ENCODE results near the gene PLXNA4. TPM values are rescaled to one million over a fixed set of nuclear protein-coding genes. Genes with fewer than 3 reads are reported as not detected.

Gene PLXNA4
- total RNA-seq, 1 donor from 2014 or later, result 103 TPM

DNA sequence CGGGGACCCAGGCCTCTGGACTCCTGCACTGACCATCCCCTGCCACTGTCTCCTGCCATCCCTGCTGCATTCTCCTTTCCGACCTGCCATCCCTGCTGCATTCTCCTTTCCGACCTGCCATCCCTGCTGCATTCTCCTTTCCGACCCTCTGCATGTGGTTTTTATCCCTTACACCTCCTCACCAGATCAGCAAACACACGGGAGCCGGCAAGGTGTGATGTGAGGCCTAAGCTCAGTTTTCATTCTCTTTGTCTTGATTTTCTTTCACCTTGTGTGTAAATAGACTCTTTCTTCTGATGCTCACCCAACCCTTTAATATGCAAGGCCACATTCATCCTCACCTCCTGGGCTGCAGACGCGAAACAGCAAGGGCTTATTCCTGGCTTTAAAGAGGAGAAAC, 11.4 kb downstream of the PLXNA4 start:
- no peak for DNase-seq

DNA sequence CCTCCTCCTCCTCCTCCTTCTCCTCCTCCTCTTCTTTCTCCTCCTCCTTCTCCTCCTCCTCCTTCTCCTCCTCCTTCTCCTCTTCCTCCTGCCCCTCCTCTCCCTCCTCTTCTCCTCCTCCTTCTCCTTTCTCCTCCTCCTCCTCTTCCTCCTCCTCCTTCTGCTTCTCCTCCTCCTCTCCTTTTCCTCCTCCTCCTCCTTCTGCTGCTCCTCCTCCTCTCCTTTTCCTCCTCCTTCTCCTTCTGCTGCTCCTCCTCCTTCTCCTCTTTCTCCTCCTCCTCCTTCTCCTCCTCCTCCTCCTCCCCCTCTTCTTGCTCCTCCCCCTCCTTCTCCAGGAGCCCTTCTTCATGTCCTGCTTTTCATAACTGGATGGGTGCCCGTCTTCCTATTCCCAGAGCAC, 12.2 kb downstream of the PLXNA4 start:
- no peak for DNase-seq

GRCh38 chr7:132562690-132563089, 13.6 kb downstream of the PLXNA4 start:
- DNase-seq, result no peak

- no peak for DNase-seq
Observed at GRCh38 chr7:132561763-132562162, 14.5 kb downstream of the PLXNA4 start.

- no peak for DNase-seq
Observed at GRCh38 chr7:132560825-132561529, 15.3 kb downstream of the PLXNA4 start.

DNA sequence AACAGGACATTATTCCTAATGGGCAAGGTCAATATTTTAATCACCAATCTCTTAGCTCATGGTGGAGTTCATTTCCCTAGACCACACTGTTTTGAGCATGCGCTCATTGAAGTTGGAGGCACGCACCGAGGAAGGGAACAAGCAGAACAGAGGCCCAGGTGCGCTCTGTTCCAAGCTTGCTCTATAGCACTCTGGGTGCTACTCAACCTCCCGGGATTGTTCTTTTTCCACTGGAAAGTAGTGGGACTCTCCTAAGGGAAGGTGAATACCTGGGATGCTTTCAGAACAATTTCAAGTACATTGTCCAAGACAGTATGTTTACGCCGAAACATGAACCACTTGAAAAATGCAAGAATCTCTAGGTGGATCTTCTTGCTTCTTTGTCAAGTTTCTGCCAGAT, 16.2 kb downstream of the PLXNA4 start:
- DNase-seq, result no peak

DNA sequence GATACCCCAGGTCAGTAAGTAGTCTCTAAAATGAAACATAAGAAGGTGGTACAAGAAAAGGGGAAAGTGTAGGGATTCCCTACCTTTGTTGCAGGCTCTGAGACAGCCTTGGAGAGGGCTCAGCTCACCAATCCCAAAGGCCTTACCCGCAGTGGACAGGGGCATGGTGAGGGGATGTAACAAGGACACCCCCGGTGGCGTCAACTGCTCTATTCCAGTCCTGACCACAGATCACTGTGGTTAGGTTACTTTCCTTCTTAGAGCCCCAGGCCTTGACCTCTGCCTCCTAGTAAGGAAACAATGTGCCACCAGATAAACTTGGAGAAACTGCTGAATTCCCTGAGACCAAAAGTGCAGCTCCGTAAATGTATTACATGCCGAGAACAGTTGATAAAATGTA, 17.5 kb downstream of the PLXNA4 start:
- no peak for DNase-seq

DNA sequence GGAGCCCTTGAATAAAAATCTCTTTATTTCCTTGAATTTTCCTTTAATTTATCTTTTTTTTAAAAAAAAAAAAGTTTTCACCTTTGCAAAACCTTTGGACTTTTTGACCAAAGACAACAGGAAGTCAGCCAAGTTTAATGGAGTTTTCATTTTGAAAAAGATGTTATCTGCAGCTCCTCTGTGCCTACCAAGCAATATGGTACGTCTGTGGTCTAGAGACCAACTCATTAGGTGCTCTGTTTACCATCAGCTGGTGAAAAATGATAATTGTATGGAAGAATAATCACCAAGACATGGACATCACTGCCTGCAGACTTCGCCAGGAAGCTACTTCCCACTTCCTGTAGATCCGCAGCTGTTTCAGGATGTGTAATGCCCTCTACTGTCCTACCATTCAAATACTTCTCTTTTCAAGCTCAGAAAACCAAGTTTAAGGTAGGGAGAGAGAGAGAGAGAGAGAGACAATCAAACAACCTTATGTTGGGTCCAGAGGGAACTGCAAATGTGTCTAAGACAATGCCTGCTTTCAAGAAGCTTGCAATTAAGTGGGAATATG, 18.7 kb downstream of the PLXNA4 start:
- no peak for DNase-seq

DNA sequence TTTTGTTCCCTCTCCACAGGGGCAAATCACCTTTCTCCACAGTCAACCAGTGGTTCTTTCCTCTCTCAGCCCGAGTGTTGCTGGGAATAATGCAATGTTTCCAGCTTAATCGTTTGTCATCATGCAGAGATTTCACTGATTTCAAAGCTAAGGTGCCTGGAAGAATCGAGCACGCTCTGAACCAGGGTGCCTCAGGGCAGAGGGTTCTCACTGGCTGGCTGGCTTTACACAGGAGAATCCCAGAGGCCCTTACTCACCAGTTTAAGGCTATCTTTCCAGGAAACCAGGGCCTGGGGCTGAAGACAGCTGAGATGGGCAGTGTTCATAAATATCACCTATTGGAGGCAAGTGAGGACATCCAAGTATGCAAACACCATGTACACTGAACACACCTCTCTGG, 21.8 kb downstream of the PLXNA4 start:
- DNase-seq, result no peak

DNA sequence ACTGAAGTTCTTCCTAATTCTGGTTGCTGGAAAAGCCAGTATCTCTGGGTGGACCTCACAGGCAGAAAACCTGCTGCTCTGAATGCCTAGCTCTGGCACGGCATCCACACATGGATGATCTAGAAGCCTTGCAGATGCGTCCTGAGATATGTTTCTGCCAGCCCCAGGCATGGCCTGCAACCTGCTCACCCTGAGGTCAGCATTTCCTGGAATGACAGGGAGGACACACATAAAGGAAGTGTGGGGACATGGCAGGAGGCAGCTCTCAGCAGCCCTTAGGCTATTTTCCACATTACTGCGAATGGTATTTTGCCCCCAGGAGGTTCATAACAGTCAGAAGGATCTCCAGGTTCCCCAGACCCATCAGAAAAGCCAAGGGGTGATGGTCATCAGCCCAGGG, 23.2 kb downstream of the PLXNA4 start:
- no peak for DNase-seq

GRCh38 chr7:132551886-132552285, 24.4 kb downstream of the PLXNA4 start:
- no peak for DNase-seq

- DNase-seq, result no peak
Observed at GRCh38 chr7:132551439-132551838, 24.8 kb downstream of the PLXNA4 start.

GRCh38 chr7:132548489-132549078, 27.7 kb downstream of the PLXNA4 start:
- DNase-seq, result no peak

DNA sequence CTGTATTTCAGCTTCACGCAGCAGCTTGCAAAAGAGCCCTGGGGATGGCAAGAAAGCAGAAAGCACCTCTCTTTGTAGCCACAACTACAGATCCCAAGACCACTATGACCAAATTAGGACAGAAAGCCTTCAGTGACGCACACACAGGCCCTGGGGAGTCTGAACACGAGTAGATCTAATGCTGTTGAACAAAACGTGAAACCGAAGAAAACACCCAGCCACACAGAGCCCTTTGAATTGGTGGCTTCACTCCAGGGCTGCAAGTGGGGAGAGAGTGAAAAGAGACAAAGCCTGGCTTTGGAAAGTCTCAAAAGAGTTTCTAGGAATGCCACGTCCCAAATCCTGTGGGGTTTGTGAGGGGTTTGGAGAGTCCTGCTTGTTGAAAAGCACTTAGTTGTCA, 28.4 kb downstream of the PLXNA4 start:
- no peak for DNase-seq

GRCh38 chr7:132546366-132547127, 29.7 kb downstream of the PLXNA4 start:
- no peak for DNase-seq

GRCh38 chr7:132545756-132546155, 30.5 kb downstream of the PLXNA4 start:
- no peak for DNase-seq

- DNase-seq, result no peak
Observed at GRCh38 chr7:132544999-132545398, 31.3 kb downstream of the PLXNA4 start.

GRCh38 chr7:132544025-132544424, 32.2 kb downstream of the PLXNA4 start:
- no peak for DNase-seq

GRCh38 chr7:132542895-132543294, 33.4 kb downstream of the PLXNA4 start:
- no peak for DNase-seq

DNA sequence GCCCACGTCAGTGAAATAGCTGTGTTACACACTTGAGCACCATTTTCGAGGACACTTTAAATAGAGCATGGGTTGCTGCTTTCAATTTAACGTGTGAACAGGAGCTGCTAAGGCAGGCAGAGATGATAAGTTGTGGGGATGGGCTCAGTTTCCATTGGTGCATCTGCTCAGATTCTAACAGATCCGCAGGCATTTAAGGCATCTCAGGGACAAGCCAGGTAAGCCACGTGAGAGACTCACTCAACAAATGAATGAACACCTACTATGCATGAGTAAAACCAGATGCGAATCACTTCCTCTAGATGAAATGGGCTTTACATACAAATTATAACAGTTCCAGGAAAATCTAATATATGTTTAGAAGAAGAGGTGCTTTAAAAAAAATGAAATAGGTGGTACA, 34.6 kb downstream of the PLXNA4 start:
- no peak for DNase-seq

- DNase-seq, result no peak
Observed at GRCh38 chr7:132537456-132538145, 38.7 kb downstream of the PLXNA4 start.

- DNase-seq, result no peak
Observed at GRCh38 chr7:132536654-132537395, 39.4 kb downstream of the PLXNA4 start.
